Stimulated activated CD8-positive, alpha-beta memory T cell treated with anti-CD3 and anti-CD28 coated beads, Interleukin-7, amount 100 ng/mL, for 4 hours (primary cell): ENCODE measurements around the gene MAD2L2.
A peak's percentile ranks its signal among the peaks of the same experiment; 100 is the strongest.

Experiments used
- DNase-seq, 2 donors: peaks; one replicate each; pipeline ENCODE4 v3.0.0-alpha.2; 2020; ENCODE audit warnings: low read depth in 2 of 2

MAD2L2 gene

GRCh38 chr1:11653101-11653860, 27.7 kb downstream of the MAD2L2 start:
- DNase-seq = no peak

GRCh38 chr1:11652203-11652780, 28.7 kb downstream of the MAD2L2 start:
- no peak for DNase-seq

GRCh38 chr1:11651017-11651416, 29.9 kb downstream of the MAD2L2 start:
- DNase-seq = no peak

GRCh38 chr1:11650331-11650991, 30.5 kb downstream of the MAD2L2 start:
- DNase-seq = peak; percentile 64 to 78

GRCh38 chr1:11649624-11650330, 31.2 kb downstream of the MAD2L2 start:
- DNase-seq = no peak

- DNase-seq = no peak
Measured at GRCh38 chr1:11649237-11649623, 31.7 kb downstream of the MAD2L2 start.

GRCh38 chr1:11648732-11649158, 32.2 kb downstream of the MAD2L2 start:
- DNase-seq = peak in 1 of 2 donors; percentile 21

- DNase-seq = no peak
Measured at GRCh38 chr1:11648039-11648438, 32.9 kb downstream of the MAD2L2 start.

GRCh38 chr1:11647333-11647732, 33.6 kb downstream of the MAD2L2 start:
- DNase-seq = no peak

GRCh38 chr1:11646317-11646716, 34.6 kb downstream of the MAD2L2 start:
- DNase-seq = no peak

- DNase-seq = peak; percentile 63 to 66
Measured at GRCh38 chr1:11645670-11646265, 35.2 kb downstream of the MAD2L2 start.

- DNase-seq = no peak
Measured at GRCh38 chr1:11645270-11645669, 35.7 kb downstream of the MAD2L2 start.

- no peak for DNase-seq
Measured at GRCh38 chr1:11643782-11644181, 37.2 kb downstream of the MAD2L2 start.

GRCh38 chr1:11642418-11643017, 38.4 kb downstream of the MAD2L2 start:
- peak; percentile 33 to 55 for DNase-seq

- DNase-seq = no peak
Measured at GRCh38 chr1:11641776-11642305, 39.1 kb downstream of the MAD2L2 start.

GRCh38 chr1:11640944-11641343, 40.0 kb downstream of the MAD2L2 start:
- no peak for DNase-seq

GRCh38 chr1:11640101-11640500, 40.8 kb downstream of the MAD2L2 start:
- DNase-seq = no peak

GRCh38 chr1:11639372-11639771, 41.6 kb downstream of the MAD2L2 start:
- no peak for DNase-seq

GRCh38 chr1:11638121-11638520, 42.8 kb downstream of the MAD2L2 start:
- DNase-seq = no peak

- DNase-seq = no peak
Measured at GRCh38 chr1:11634365-11635192, 46.4 kb downstream of the MAD2L2 start.
